Measurements from ENCODE around the gene TIGD1.

TIGD1 gene

DNA sequence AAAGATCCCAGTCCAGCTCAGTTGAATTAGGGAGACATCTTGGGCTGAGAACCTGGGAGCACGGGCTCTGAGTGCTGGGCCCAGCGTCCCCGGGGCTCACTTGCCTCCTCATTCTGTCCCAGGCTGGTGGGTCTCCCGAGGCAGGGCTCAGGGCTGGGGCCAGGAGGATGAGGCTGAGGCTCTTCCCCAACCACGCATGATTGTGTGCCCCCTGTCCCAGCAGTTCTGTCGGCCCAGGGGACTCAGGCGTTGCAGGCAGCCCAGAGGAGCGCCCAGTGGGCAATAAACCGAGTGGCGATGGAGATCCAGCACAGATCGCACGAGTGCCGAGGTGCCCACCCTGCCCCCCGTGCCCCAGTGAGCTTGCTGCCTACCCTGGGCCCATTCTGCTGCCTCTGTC lies 29.3 kb downstream of the TIGD1 start:
- no peak overlapping the region for H3K4me3 ChIP-seq (ENCODE audit: low read depth, low read length)
- TF ChIP-seq, protein P1, sequence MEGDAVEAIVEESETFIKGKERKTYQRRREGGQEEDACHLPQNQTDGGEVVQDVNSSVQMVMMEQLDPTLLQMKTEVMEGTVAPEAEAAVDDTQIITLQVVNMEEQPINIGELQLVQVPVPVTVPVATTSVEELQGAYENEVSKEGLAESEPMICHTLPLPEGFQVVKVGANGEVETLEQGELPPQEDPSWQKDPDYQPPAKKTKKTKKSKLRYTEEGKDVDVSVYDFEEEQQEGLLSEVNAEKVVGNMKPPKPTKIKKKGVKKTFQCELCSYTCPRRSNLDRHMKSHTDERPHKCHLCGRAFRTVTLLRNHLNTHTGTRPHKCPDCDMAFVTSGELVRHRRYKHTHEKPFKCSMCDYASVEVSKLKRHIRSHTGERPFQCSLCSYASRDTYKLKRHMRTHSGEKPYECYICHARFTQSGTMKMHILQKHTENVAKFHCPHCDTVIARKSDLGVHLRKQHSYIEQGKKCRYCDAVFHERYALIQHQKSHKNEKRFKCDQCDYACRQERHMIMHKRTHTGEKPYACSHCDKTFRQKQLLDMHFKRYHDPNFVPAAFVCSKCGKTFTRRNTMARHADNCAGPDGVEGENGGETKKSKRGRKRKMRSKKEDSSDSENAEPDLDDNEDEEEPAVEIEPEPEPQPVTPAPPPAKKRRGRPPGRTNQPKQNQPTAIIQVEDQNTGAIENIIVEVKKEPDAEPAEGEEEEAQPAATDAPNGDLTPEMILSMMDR (IDR thresholded peaks at IDR 0.05; ENCODE audit: low read depth, low read length): no peak
- in situ Hi-C loops (cut with HindIII; ENCODE audit: low sequenced_read_pairs): no loop called here
- DNase-seq (ENCODE audit: low read depth, low spot score): no peak

DNA sequence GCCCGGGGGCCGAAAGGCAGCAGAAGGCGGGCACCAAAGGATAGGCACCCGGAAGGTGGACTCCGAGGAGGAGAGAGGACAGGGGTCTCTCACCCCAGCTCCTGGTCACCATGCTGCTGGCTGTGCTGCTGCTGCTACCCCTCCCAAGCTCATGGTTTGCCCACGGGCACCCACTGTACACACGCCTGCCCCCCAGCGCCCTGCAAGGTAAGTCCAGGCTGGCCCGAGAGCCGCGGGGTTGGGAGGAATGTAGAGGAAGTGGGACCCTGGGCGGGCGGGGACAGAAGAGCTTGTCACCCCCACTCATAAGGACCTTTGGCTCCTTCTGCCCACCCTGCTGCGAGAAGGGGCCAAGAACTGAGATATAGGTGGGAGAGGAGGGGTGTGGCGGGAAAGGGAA lies 29.9 kb downstream of the TIGD1 start:
- DNase-seq (ENCODE audit: low read depth, low spot score): no peak
- H3K4me3 ChIP-seq (ENCODE audit: low read depth, low read length): no peak overlapping the region
- TF ChIP-seq, protein P1 (IDR thresholded peaks at IDR 0.05; ENCODE audit: low read depth, low read length): no peak
- in situ Hi-C loops (cut with HindIII; ENCODE audit: low sequenced_read_pairs): no loop called here

DNA sequence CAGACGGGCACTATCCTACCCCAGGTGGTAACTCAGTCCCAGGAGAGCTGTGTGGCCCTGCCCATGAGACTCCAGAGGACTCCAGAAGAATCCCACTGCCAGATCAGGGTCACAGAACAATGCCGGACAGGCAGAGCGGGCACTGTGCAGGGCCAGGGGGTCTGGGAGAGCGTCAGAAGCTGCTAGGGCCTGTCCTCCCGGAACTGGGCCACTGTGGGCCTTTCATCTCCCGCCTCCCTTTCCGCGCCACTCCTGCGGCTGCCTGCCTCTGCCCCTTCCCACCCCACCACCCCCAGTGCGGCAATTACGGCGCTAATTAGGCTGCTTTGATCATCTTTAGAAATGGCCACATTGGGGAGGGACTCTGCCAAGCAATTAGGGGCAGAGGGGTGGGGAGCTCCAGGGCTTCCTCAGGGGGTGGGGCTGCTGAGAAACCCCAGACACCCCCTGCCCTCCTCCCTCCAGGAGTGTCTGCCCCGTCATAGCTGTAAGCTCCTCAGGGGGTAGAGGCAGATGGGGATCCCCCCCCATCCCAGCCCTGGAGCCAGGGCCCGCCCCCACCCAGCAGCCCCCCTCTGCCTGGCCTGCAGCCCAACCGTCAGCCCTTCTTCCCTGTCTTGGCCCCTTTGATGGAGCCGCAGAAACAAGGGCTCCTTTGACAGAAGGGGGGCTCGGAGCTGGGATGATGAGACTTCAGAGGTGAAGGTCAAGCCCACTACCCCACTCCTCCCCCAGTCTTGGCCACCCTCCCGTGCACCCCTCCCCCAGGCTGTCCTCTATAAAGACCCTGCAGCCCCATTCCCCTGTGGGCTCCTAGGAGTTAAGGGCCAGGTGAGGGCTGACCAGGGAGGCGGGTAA lies 30.5 kb downstream of the TIGD1 start, which contains the start of gene PRSS56:
Gene PRSS56, plus strand, starts transcription at position 808 of the 858 bp plus-strand sequence. CDS start 211 bp downstream, outside the sequence.
- TF ChIP-seq, protein P1 (IDR thresholded peaks at IDR 0.05; ENCODE audit: low read depth, low read length): no peak
- in situ Hi-C loops (cut with HindIII; ENCODE audit: low sequenced_read_pairs): no loop called here
- H3K4me3 ChIP-seq (ENCODE audit: low read depth, low read length): no peak within 1 kb of the TSS
- no peak for DNase-seq (ENCODE audit: low read depth, low spot score)

DNA sequence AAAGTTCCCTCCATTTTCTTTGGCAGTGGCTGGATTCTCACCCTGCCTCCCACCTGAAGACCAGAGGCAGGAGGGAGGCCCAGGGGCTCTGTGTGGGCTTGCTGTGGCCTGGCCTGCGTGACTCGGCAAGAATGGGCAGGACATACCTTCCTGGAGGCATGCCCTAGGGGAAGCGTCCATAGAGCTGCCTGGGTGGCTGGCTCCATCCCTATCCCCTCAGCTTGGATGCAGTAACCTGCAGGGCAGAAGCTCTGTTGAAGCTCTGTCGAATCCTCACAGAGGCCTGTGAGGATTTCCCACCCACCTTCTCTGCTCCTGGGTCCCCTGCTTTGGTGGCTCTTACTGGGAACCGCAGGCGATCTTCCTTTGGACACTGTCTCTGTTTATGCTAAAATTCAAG lies 31.5 kb downstream of the TIGD1 start:
- in situ Hi-C loops (cut with HindIII; ENCODE audit: low sequenced_read_pairs): no loop called here
- DNase-seq (ENCODE audit: low read depth, low spot score): no peak
- H3K4me3 ChIP-seq (ENCODE audit: low read depth, low read length): no peak overlapping the region
- TF ChIP-seq, protein P1 (IDR thresholded peaks at IDR 0.05; ENCODE audit: low read depth, low read length): no peak

DNA sequence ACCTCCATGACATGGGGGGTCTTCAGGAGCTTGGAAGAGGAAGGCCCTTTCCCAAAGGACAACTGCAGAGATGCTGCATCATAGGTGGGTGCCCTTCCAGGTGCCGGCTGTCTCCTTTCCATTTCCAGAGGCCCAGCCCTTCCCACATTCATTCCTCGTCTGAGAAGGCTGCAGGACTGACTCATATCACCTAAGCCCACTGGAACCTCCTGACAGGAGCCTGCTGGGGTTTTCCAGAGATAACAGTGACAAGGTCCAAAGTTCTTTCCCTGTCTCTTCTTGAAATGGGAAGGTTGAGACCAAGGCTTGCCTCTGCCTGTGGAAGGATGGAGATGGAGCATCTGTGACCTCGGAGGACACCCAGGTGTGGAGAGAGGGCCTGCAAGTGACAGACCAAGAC lies 33.8 kb downstream of the TIGD1 start:
- TF ChIP-seq, protein P1 (IDR thresholded peaks at IDR 0.05; ENCODE audit: low read depth, low read length): no peak
- in situ Hi-C loops (cut with HindIII; ENCODE audit: low sequenced_read_pairs): no loop called here
- DNase-seq (ENCODE audit: low read depth, low spot score): no peak
- no peak overlapping the region for H3K4me3 ChIP-seq (ENCODE audit: low read depth, low read length)

DNA sequence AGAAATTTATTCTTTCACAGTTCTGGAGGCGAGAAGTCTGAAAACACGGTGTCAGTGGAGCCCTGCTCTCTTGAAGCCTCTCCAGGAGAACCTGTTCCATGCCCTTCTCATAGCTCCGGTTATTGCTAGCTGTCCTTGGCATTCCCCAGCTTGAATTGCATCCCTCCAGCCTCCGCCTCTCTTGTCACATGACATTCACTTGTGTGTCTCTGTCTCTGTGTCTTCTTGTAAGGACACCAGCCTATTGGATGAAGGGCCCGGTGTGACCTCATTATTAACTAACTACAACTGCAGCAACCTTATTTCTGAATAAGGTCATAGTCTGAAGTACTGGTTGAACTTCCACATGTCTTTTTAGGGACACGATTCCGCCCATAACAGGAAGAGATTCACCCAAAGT lies 34.7 kb downstream of the TIGD1 start:
- no peak overlapping the region for H3K4me3 ChIP-seq (ENCODE audit: low read depth, low read length)
- DNase-seq (ENCODE audit: low read depth, low spot score): no peak
- TF ChIP-seq, protein P1 (IDR thresholded peaks at IDR 0.05; ENCODE audit: low read depth, low read length): no peak
- in situ Hi-C loops (cut with HindIII; ENCODE audit: low sequenced_read_pairs): no loop called here

All from astrocyte of the spinal cord (primary cell).